Ishikawa (cell line): ENCODE measurements around the gene KLF6.

ENCODE experiments used
- EP300 ChIP-seq: IDR thresholded peaks from 2 replicates; pipeline ENCODE4 v1.6.1; 2012; ENCODE audit warnings: borderline replicate concordance
- FOXM1 ChIP-seq: IDR thresholded peaks from 2 replicates; pipeline ENCODE4 v1.6.1; 2012; ENCODE audit warnings: low read depth, borderline replicate concordance
- RAD21 ChIP-seq: IDR thresholded peaks from 2 replicates; pipeline ENCODE4 v1.6.1; 2012; ENCODE audit warnings: low read depth
- TAF1 ChIP-seq: IDR thresholded peaks from 2 replicates; pipeline ENCODE4 v1.6.1; 2012; ENCODE audit warnings: low read depth, mild to moderate bottlenecking
- TCF12 ChIP-seq: IDR thresholded peaks from 2 replicates; pipeline ENCODE4 v1.6.1; 2012; ENCODE audit warnings: low read depth
- YY1 ChIP-seq: IDR thresholded peaks from 2 replicates; pipeline ENCODE4 v1.6.1; 2012; ENCODE audit warnings: low read depth
- ZBTB7A ChIP-seq: IDR thresholded peaks from 2 replicates; pipeline ENCODE4 v1.6.1; 2012; ENCODE audit warnings: low read depth
- TF ChIP-seq, protein P1 (sequence below): IDR thresholded peaks from 2 replicates; pipeline ENCODE4 v1.6.1; 2012; ENCODE audit warnings: low read depth, mild to moderate bottlenecking

DNA sequence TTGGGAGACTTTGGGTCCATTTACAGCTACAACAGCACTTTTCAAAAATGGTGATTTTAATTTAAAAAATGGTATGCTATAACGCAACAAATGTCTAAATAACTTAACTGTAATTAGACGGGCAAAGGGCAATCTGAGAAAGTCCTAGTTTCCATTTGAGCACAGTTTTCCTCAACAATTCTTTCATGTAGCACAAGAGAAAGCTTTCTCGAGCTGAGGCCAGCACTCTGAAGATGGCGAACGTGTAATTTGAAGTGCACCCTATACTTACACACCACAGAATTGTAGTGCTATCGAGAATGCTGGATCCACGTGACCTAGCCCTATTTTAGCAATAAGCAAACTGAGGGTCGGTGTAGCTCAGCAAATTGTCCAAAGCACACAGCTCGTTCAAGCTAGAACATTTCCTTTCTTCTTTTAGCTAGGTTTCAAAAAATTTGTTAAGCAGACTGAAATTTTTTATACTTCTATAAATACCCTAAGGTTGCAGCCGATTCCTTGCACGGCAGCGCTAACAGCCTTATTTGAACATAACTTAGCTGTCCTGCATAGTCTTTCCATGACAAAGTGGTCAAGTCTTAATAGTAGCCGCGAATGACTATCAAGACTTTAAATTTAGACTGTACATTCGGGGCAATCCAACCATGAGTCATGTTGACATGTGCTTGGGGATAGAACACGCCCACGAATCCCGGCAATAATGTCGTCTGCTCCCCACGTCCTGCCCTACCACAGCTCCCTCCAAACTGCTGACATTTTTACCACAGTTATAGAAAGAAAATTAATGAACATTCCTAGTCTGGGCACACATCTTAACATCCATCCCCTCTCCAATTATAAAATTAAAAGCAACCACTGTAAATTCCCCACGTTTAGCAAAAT lies 10.0 kb downstream of the KLF6 start:
- no peak for TF ChIP-seq RAD21
- TF ChIP-seq, protein P1, sequence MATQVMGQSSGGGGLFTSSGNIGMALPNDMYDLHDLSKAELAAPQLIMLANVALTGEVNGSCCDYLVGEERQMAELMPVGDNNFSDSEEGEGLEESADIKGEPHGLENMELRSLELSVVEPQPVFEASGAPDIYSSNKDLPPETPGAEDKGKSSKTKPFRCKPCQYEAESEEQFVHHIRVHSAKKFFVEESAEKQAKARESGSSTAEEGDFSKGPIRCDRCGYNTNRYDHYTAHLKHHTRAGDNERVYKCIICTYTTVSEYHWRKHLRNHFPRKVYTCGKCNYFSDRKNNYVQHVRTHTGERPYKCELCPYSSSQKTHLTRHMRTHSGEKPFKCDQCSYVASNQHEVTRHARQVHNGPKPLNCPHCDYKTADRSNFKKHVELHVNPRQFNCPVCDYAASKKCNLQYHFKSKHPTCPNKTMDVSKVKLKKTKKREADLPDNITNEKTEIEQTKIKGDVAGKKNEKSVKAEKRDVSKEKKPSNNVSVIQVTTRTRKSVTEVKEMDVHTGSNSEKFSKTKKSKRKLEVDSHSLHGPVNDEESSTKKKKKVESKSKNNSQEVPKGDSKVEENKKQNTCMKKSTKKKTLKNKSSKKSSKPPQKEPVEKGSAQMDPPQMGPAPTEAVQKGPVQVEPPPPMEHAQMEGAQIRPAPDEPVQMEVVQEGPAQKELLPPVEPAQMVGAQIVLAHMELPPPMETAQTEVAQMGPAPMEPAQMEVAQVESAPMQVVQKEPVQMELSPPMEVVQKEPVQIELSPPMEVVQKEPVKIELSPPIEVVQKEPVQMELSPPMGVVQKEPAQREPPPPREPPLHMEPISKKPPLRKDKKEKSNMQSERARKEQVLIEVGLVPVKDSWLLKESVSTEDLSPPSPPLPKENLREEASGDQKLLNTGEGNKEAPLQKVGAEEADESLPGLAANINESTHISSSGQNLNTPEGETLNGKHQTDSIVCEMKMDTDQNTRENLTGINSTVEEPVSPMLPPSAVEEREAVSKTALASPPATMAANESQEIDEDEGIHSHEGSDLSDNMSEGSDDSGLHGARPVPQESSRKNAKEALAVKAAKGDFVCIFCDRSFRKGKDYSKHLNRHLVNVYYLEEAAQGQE, result no peak
- TF ChIP-seq ZBTB7A, result no peak
- no peak for TF ChIP-seq EP300
- TF ChIP-seq YY1, result no peak
- TF ChIP-seq TCF12, result no peak
- TF ChIP-seq FOXM1, result no peak
- TF ChIP-seq TAF1, result no peak
